Brain microvascular endothelial cell (primary cell): Measurements from ENCODE around the gene ING4.

Experiments
- DNase-seq: peaks from one replicate; pipeline ENCODE4 v3.0.0-alpha.2; 2020
- H3K27ac ChIP-seq: fragments of 250-450 bp; sonication (Bioruptor Pico); 2 replicates; pipeline ENCODE4 v1.5.1; 2020; ENCODE audit warnings: mild to moderate bottlenecking, moderate library complexity
- H3K27me3 ChIP-seq: fragments of 250-450 bp; sonication (Bioruptor Pico); replicated peaks from 2 replicates; pipeline ENCODE4 v1.5.1; 2020; ENCODE audit warnings: mild to moderate bottlenecking
- H3K36me3 ChIP-seq: fragments of 250-450 bp; sonication (Bioruptor Pico); replicated peaks from 2 replicates; pipeline ENCODE4 v1.5.1; 2020; ENCODE audit warnings: mild to moderate bottlenecking
- H3K4me3 ChIP-seq: 2 replicates; pipeline ENCODE4 v1.5.1; 2011; ENCODE audit warnings: low read depth, mild to moderate bottlenecking, control low read depth, low read length, moderate library complexity
- CTCF ChIP-seq: IDR thresholded peaks from 2 replicates; pipeline ENCODE4 v1.5.1; 2011; ENCODE audit warnings: low read depth, mild to moderate bottlenecking, moderate library complexity, low read length, control low read depth, inconsistent platforms; ENCODE audit errors: missing control alignments
- in situ Hi-C: cut with HindIII; loops from 2 replicates; pipeline ENCODE4 v1.10.0; 2017; ENCODE audit warnings: low sequenced_read_pairs, low pct_ligation_motif_present

The ING4 gene

GRCh38 chr12:6699989-6700645 lies 37.2 kb upstream of the ING4 start:
- Histone ChIP-seq H3K27me3 (peaks cover 28% of the 10 kb centered on the region), H3K4me3 (peak overlapping the region; percentile 55), H3K36me3 (no peaks in the 10 kb centered on the region), H3K27ac (no peak overlapping the region)
- no peak for DNase-seq
- no peak for TF ChIP-seq CTCF
- in situ Hi-C loops = no loop called here

DNA sequence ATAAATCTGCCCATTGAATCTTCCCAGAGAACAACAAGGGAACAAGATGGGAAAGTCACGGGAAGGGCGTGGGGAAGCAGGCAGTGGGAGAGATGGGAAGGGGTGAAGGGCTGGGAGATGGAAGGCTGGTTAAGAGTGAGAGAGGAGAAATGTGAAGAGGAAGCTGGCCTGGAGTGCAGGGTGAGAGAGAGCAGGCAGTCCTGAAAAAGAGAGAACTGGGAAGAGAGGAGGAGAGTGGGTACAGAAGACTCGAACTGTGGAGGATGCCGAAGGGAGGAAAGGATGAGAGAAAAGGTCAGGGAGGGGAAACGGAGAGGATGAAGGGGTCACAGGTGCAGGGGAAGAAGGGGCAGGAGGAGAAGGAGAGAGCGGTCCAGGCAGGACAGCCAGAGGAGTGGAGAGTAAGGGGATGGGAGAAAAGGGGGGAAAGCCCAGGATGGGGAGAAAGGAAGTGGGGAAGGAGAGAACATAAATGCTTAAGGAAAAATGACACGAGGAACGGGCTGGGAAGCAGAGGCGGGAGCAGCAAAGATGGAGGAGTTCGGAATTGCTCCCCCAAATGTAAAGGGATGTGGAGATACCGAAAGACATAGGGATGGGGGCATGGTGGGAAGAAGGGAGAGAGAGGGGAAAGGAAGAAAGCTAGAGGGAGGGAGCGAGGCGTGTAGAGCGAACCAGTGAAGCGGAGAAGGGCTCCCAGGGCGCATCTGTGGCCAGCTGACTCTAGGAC lies 36.5 kb upstream of the ING4 start:
- in situ Hi-C loops = no loop called here
- Histone ChIP-seq H3K27me3 (peaks cover 28% of the 10 kb centered on the region), H3K36me3 (no peaks in the 10 kb centered on the region), H3K4me3 (peak overlapping the region; percentile 55), H3K27ac (no peak overlapping the region)
- DNase-seq = no peak
- no peak for TF ChIP-seq CTCF

- H3K27me3 ChIP-seq = peaks cover 28% of the 10 kb centered on the region
- no peak for DNase-seq
- in situ Hi-C loops = no loop called here
- TF ChIP-seq CTCF = no peak
- no peak overlapping the region for H3K4me3 ChIP-seq
- H3K27ac ChIP-seq = no peak overlapping the region
- no peaks in the 10 kb centered on the region for H3K36me3 ChIP-seq
These were observed 35.6 kb upstream of the ING4 start for GRCh38 chr12:6698352-6699046.

DNA sequence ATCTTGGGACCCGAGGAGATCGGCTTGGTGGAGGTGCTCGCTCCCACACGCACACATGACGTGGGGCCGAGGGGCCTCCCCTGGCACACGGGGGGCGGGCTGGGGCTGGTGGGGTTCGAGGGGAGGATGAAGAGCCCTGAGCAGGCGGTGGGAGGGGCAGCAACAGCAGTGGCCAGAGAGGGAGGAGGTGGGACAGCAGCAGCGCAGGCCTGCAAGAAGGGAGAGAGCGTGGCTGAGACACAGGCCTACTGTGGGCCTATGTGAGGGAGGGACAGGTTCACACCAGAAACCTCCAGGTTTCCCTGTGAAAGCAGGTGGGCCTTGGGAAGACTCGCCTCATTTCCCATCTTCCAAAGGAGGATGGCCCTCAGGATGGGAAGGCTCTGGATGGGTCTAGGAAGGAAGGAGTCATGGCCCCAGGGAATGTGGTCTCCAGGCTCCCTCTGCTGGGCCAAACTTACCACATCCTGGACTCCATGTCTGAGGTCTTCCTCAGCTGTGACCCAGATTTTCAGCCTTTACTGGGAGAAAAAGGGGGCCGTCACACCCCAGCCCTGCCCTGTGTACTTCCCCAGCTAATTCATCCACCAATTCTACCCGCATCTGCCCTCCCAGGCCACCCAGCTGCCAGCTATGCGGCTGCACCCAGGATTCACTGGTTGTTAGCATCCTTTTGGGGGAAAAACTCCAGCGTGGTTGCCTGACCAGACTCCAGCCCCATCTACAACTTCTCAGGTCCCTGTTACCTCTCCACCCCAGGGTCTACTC lies 34.8 kb upstream of the ING4 start:
- Histone ChIP-seq H3K4me3 (no peak overlapping the region), H3K36me3 (no peaks in the 10 kb centered on the region), H3K27ac (no peak overlapping the region), H3K27me3 (peaks cover 28% of the 10 kb centered on the region)
- in situ Hi-C loops = no loop called here
- TF ChIP-seq CTCF = peak; percentile 81
- peak; percentile 52 for DNase-seq

DNA sequence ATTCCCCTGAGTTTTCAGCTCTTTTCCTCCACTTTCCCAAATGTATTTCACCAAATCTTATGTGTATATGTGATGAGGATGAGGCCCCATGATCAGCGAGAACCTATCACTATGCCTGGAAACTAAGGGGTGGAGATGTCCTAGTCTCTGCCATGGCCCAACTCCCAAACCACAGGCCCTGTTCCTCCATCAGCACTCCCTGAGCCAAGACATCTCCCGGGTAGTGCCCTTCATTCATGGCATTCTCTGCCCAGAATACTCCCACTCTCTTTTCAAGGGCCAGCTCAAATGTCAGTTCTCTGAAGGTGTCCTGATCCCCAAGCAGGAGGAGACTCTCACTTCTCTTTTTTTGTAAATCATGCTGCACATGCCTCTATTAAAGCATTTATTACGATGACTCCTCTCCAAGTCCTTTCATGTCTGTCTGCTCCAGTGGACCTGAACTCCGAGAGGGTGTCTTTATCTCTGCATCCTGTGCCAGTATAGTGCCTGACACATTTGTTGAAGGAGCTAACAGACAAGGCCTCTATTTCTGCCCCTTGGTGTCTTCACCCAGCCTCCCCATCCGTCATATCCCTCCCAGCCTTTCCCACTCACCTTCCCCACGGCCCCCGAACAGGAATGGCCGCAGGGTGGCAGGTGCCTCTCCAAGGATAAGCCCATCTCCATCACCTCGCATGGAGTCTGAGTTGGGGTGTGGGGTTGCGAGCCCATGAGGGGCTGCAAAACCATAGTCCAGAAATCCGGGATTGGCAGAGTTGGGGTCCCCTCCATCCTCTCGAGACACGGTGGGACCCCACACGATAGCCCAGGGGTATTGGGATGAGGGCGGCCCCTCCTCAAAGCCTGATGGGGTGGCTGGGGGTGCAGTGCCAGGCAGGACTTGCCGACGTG lies 34.0 kb upstream of the ING4 start:
- H3K36me3 ChIP-seq = no peaks in the 10 kb centered on the region
- no peak for DNase-seq

More for the DNA sequence above, 34.0 kb upstream of the ING4 start:
- Histone ChIP-seq H3K4me3 (no peak overlapping the region), H3K27me3 (peaks cover 26% of the 10 kb centered on the region), H3K27ac (no peak overlapping the region)
- in situ Hi-C loops = no loop called here
- no peak for TF ChIP-seq CTCF
